B cell (primary cell): Measurements from ENCODE around the gene CD38. TPM values are rescaled to one million over a fixed set of nuclear protein-coding genes. Genes with fewer than 3 reads are reported as not detected.

ENCODE experiments used
- ATAC-seq: fragments of 200-7000 bp; cut with Tn5 transposase; one replicate; pipeline ENCODE4 v1.10.0; 2021; ENCODE audit warnings: low read depth, mild to moderate bottlenecking, moderate number of reproducible peaks, moderate library complexity
- CTCF ChIA-PET: fragments of 350-600 bp; sonication (Branson Sonifier 250); formaldehyde crosslinking; loops from one replicate; lab custom pipeline; 2021; ENCODE audit warnings: antibody characterized with exemption, inconsistent platforms; lab: Charles Lee
- POLR2A ChIA-PET: fragments of 350-600 bp; sonication (Branson Sonifier 250); formaldehyde crosslinking; loops from one replicate; lab custom pipeline; 2021; ENCODE audit warnings: antibody characterized with exemption; lab: Charles Lee
- DNase-seq: peaks from one replicate; pipeline ENCODE4 v3.0.0; 2013
- H2AFZ ChIP-seq: 2 replicates; pipeline ENCODE4 v1.6.1; 2012; ENCODE audit warnings: mild to moderate bottlenecking, low read depth, low read length; ENCODE audit not compliant: insufficient read depth, poor library complexity, severe bottlenecking
- H3K27ac ChIP-seq, 2 donors: 1 replicate in 1 of 2; 2 replicates in 1 of 2; pipeline ENCODE4 v1.5.1; 2012 to 2013; ENCODE audit warnings: low read length in 2 of 2, mild to moderate bottlenecking in 2 of 2, moderate library complexity in 1 of 2
- H3K27me3 ChIP-seq, 4 experiments: fragments of 200-600 bp in 1 of 4; sonication (generic) in 1 of 4; replicated peaks in 1 of 4; 1 replicate in 2 of 4; 2 replicates in 2 of 4; pipeline versions ENCODE4 v1.6.1 to v1.7.0; 2013 to 2016; ENCODE audit warnings: low read length in 3 of 4, mild to moderate bottlenecking in 2 of 4, mixed read lengths in 1 of 4, moderate library complexity in 1 of 4; ENCODE audit not compliant: insufficient read depth in 4 of 4, control insufficient read depth in 3 of 4; ENCODE audit errors: control extremely low read depth in 1 of 4
- H3K36me3 ChIP-seq, 2 experiments: replicated peaks in 1 of 2; 1 replicate in 1 of 2; 2 replicates in 1 of 2; pipeline versions ENCODE4 v1.6.1 to v1.7.1; 2013; ENCODE audit warnings: low read length in 1 of 2; ENCODE audit not compliant: insufficient read depth in 2 of 2, control insufficient read depth in 1 of 2; ENCODE audit errors: control extremely low read depth in 1 of 2, extremely low read depth in 1 of 2
- H3K4me1 ChIP-seq, 2 donors: fragments of 200-600 bp in 1 of 2; sonication (generic) in 1 of 2; 1 replicate in 1 of 2; 2 replicates in 1 of 2; pipeline versions ENCODE4 v1.5.1 to v1.6.1; 2013 to 2017; ENCODE audit warnings: low read length in 2 of 2; ENCODE audit not compliant: control insufficient read depth in 2 of 2, insufficient read depth in 2 of 2
- H3K4me2 ChIP-seq: replicated peaks from 2 replicates; pipeline ENCODE3; 2012; ENCODE audit warnings: mild to moderate bottlenecking, low read depth, low read length; ENCODE audit not compliant: poor library complexity, severe bottlenecking
- H3K4me3 ChIP-seq, 5 experiments: fragments of 200-600 bp in 1 of 5; sonication (generic) in 1 of 5; 1 replicate in 3 of 5; 2 replicates in 2 of 5; pipeline versions ENCODE4 v1.5.1 to v1.7.0; 2011 to 2016; ENCODE audit warnings: low read length in 4 of 5, mild to moderate bottlenecking in 4 of 5, low read depth in 2 of 5, control low read depth in 1 of 5, moderate library complexity in 1 of 5; ENCODE audit not compliant: insufficient read depth in 1 of 5; ENCODE audit errors: control extremely low read depth in 1 of 5, extremely low read depth in 1 of 5
- H3K79me2 ChIP-seq: fragments of 200-600 bp; sonication (generic); one replicate; pipeline ENCODE4 v1.6.0; 2016; ENCODE audit warnings: low read length; ENCODE audit not compliant: control insufficient read depth, insufficient read depth
- H3K9ac ChIP-seq: fragments of 200-600 bp; sonication (generic); 2 replicates; pipeline ENCODE4 v1.6.1; 2017; ENCODE audit warnings: mild to moderate bottlenecking, low read length, moderate library complexity
- H3K9me3 ChIP-seq, 3 donors: one replicate each; pipeline versions ENCODE4 v1.6.1 to v1.7.1; 2013; ENCODE audit warnings: low read length in 2 of 3; ENCODE audit not compliant: control insufficient read depth in 2 of 3, insufficient read depth in 1 of 3; ENCODE audit errors: control extremely low read depth in 1 of 3
- H4K20me1 ChIP-seq: 2 replicates; pipeline ENCODE4 v1.6.0; 2012; ENCODE audit warnings: mild to moderate bottlenecking, low read length; ENCODE audit not compliant: insufficient read depth, control insufficient read depth, poor library complexity, severe bottlenecking
- H3K27ac Mint-ChIP-seq: one replicate; pipeline ENCODE4 v1.8.0; 2021; ENCODE audit warnings: mixed read lengths
- H3K27me3 Mint-ChIP-seq: one replicate; pipeline ENCODE4 v1.8.0; 2021; ENCODE audit warnings: mixed read lengths
- H3K4me1 Mint-ChIP-seq: one replicate; pipeline ENCODE4 v1.8.0; 2021; ENCODE audit warnings: mixed read lengths
- H3K4me3 Mint-ChIP-seq: one replicate; pipeline ENCODE4 v1.8.0; 2021; ENCODE audit warnings: mixed read lengths
- H3K9me3 Mint-ChIP-seq: one replicate; pipeline ENCODE4 v1.8.0; 2022; ENCODE audit warnings: mixed read lengths; ENCODE audit not compliant: insufficient read depth
- CTCF ChIP-seq: fragments of 200-600 bp; IDR thresholded peaks from one replicate; pipeline ENCODE4 v1.8.0; 2022; ENCODE audit warnings: antibody characterized with exemption, mild to moderate bottlenecking
- EZH2 ChIP-seq: IDR thresholded peaks from 2 replicates; pipeline ENCODE4 v1.6.1; 2012; ENCODE audit warnings: borderline replicate concordance, low read depth, mild to moderate bottlenecking, moderate library complexity, low read length; ENCODE audit not compliant: insufficient read depth, poor library complexity, severe bottlenecking
- WGBS: methylation state at CpG from one replicate; pipeline ENCODE4 v1.1.5; 2013; ENCODE audit warnings: missing lambda C conversion rate; ENCODE audit not compliant: insufficient coverage; 5-methylcytosine and 5-hydroxymethylcytosine counted together
- intact Hi-C: fragments of 100-400 bp; cut with micrococcal nuclease; formaldehyde crosslinking; loops from one replicate; pipeline ENCODE4 v1.10.0; 2022
- polyA plus RNA-seq: library from polyadenylated mRNA; depleted of rRNA; stranded (reverse); fragments of >200 nt; gene quantifications from 2 replicates; pipeline ENCODE4 v1.2.3, GENCODE V29; 2012
- total RNA-seq, 2 donors: library from RNA; stranded (reverse); fragments of 120-200 nt in 1 of 2; gene quantifications; 1 replicate in 1 of 2; 2 replicates in 1 of 2; pipeline versions ENCODE4 v1.2.3 to v1.2.4, GENCODE V29; 2013 to 2022

The CD38 gene
- total and polyA plus RNA-seq, 2 donors (not counting 1 experiment from before 2014, with no cell fraction given), result 10.1 to 12.9 TPM

GRCh38 chr4:15805583-15806517 lies 27.7 kb downstream of the CD38 start:
- H3K4me1 Mint-ChIP-seq, result peaks cover 44% of the 10 kb centered on the region

More at GRCh38 chr4:15805583-15806517, 27.7 kb downstream of the CD38 start:
- intact Hi-C loops, result loop anchor here (1.0 to 10.0 kb wide), 5 partner anchors 75 to 459 kb away; no protein-coding TSS in a partner anchor
- no peaks in the 10 kb centered on the region for H3K27me3 ChIP-seq
- ATAC-seq (peak; percentile 67), DNase-seq (peak; percentile 62)
- Mint-ChIP-seq H3K9me3 (no peaks in the 10 kb centered on the region), H3K27me3 (no peaks in the 10 kb centered on the region), H3K4me3 (no peak overlapping the region), H3K27ac (no peak overlapping the region)
- WGBS, result 44% methylated on average over 3 of the region's 5 CpGs
- H3K4me2 ChIP-seq, result no peak overlapping the region
- CTCF ChIA-PET, result interaction anchor here (0.6 to 7.5 kb wide), 27 partner anchors 13 to 1640 kb away, joined by 3 to 77 read pairs (median 4); partner anchors contain the start of gene FGFBP2
- peaks cover 41% of the 10 kb centered on the region for H3K79me2 ChIP-seq
- H3K9me3 ChIP-seq, result no peaks in the 10 kb centered on the region
- H3K4me3 ChIP-seq, result no peak overlapping the region
- no peaks in the 10 kb centered on the region for H4K20me1 ChIP-seq
- no peak overlapping the region for H3K9ac ChIP-seq
- POLR2A ChIA-PET, result no interaction called here
- H3K27ac ChIP-seq, result no peak overlapping the region
- no peaks in the 10 kb centered on the region for H3K36me3 ChIP-seq
- TF ChIP-seq CTCF (peak; percentile 84), EZH2 (no peak)
- peaks cover 27 to 30% of the 10 kb centered on the region in 2 donors for H3K4me1 ChIP-seq
- no peak overlapping the region for H2AFZ ChIP-seq
